GM12875 (cell line): ENCODE results near the gene HOXA13.
A peak's percentile ranks its signal among the peaks of the same experiment; 100 is the strongest.

ENCODE experiments used
- H3K4me3 ChIP-seq: one replicate; pipeline ENCODE4 v1.5.1; 2011; ENCODE audit warnings: low read depth, low read length, control low read depth
- TF ChIP-seq, protein P1 (sequence below): IDR thresholded peaks from 2 replicates; pipeline ENCODE4 v1.5.1; 2011; ENCODE audit warnings: low read depth, mild to moderate bottlenecking, control low read depth, inconsistent platforms, low read length, moderate library complexity, borderline replicate concordance; ENCODE audit not compliant: insufficient read depth

Gene HOXA13

DNA sequence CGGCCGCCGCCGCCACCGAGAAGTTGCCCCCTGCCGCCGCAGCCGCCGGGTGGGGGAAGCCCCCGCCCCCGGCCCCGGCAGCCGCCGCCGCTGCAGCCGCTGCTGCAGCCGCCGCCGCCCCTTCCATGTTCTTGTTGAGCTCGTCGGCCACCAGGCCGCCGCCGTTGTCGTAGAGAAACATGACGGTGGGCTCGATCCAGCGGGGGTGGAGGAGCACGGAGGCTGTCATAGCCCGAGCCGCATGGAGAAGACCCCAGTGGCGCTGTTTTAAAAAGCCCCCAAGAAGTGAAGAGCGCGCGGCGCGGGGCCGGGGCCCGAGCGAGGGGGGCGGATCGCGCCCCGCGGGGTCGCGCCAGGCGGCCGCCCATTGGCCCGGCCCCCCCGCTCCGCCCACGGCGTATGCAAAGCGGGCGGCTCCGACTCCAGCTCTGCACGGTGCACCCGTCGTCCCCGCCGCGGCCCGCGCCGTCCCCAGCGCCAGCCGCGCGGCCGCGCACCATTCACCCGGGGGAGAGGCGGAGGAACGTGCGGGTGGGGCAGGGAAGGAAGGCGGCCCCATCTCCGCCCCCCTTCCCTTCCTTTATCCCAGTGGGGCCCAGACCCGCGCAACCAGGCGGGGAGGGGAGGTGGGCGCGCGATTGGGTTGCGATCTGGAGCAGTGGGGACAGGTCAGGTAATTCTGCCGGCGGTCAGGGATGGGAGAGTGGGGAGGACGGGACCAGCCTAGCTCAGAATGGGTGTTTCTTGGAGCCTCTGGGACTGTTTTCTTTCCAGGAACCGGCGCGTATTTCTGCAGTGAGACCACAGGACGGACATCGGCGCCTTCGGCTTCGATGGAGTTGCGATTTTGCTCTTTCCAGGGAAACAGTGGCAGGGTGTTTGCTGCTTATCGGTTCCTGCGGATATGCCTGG, at the start of gene HOXA13:
Gene HOXA13, minus strand, starts transcription at position 243 of the 912 bp plus-strand sequence. Its CDS starts 14 bp downstream, at position 229.
- H3K4me3 ChIP-seq, result peak within 1 kb of the TSS; percentile 34
- TF ChIP-seq, protein P1, sequence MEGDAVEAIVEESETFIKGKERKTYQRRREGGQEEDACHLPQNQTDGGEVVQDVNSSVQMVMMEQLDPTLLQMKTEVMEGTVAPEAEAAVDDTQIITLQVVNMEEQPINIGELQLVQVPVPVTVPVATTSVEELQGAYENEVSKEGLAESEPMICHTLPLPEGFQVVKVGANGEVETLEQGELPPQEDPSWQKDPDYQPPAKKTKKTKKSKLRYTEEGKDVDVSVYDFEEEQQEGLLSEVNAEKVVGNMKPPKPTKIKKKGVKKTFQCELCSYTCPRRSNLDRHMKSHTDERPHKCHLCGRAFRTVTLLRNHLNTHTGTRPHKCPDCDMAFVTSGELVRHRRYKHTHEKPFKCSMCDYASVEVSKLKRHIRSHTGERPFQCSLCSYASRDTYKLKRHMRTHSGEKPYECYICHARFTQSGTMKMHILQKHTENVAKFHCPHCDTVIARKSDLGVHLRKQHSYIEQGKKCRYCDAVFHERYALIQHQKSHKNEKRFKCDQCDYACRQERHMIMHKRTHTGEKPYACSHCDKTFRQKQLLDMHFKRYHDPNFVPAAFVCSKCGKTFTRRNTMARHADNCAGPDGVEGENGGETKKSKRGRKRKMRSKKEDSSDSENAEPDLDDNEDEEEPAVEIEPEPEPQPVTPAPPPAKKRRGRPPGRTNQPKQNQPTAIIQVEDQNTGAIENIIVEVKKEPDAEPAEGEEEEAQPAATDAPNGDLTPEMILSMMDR, result no peak

DNA sequence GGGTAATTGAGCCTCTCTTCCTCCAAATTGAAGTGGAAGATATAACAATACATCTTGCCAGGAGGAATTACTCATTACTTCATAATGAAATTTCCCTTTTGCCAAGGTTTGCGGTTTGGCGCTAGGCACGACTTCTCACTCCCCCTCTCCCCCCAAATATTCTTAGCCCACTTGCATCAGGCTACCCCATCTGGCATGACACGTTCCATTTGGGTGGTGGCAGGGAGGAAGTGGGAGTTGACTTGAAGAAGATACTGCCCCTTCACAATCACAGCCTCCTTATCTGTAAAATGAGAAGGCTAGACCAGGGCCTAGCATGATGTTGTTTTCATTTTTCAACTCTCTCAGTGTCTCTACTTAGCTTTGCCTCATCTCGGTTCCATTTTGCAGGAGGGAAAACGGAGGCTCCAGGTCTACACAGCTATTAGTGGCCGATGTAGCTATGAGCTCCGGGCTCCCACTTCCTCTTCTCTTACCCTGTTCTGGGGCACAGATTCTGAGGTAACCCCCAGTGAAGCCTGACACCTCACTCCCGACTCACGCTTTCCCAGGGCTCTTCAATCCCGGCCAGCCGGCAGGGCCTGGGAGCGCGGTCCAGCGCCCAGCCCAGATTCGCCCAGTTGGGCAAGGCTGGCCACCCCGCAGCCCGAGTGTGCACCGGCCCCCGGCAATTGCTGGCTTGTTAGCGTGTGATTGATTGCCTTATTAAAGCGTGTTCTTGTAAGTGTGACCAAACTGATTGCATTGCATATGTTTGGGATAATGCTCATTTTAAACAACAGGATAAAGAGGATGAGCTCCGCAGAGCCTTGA, 49.2 kb upstream of the HOXA13 start:
- TF ChIP-seq, protein P1, result no peak
- H3K4me3 ChIP-seq, result no peak overlapping the region

DNA sequence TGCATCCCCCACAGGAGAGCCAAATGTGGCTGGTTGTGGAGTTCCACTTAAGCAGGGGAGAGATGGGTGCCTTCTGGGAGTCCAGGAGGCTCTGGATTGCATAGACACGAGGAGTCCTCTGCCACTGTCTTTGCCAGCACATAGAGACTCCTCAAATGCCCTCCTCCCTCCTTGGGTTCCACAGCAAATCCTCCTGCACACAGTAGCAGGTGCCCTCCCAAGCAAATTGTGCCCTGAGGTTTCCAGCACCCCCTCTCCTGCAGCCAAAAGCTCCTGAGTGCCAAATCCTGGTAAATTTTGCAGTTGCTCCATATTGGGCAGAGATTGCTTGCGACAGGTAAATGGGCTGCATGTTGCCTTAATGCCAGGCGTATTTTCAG, 48.5 kb upstream of the HOXA13 start:
- TF ChIP-seq, protein P1, result no peak
- H3K4me3 ChIP-seq, result no peak overlapping the region

- TF ChIP-seq, protein P1, result no peak
- no peak overlapping the region for H3K4me3 ChIP-seq
Observed at GRCh38 chr7:27247452-27248426, 47.8 kb upstream of the HOXA13 start.

- TF ChIP-seq, protein P1, result no peak
Observed at GRCh38 chr7:27247000-27247399, 47.1 kb upstream of the HOXA13 start.

More at GRCh38 chr7:27247000-27247399, 47.1 kb upstream of the HOXA13 start:
- no peak overlapping the region for H3K4me3 ChIP-seq
